GM12878 (cell line): ENCODE results near the gene PIK3R3. TPM values are rescaled to one million over a fixed set of nuclear protein-coding genes. Genes with fewer than 3 reads are reported as not detected.
A peak's percentile ranks its signal among the peaks of the same experiment; 100 is the strongest.

Experiments
- ATAC-seq: fragments of 200-7000 bp; cut with Tn5 transposase; 3 replicates; pipeline ENCODE4 v1.9.1; 2020; ENCODE audit warnings: mild to moderate bottlenecking, moderate library complexity
- BruUV-seq: library from RNA; stranded (reverse); fragments of 400-500 nt; replicated peaks from 2 replicates; lab custom pipeline; 2021; lab: Mats Ljungman, UMichigan
- CTCF ChIA-PET: fragments of 300-600 bp; sonication (Branson Sonifier 250); formaldehyde crosslinking; extraction: SDS; loops from one replicate; lab custom pipeline; 2021; ENCODE audit warnings: inconsistent platforms; lab: Yijun Ruan, JAX
- POLR2A ChIA-PET: fragments of 350-600 bp; formaldehyde crosslinking; extraction: SDS; loops from one replicate; lab custom pipeline; 2021; ENCODE audit warnings: inconsistent platforms; lab: Charles Lee
- RAD21 ChIA-PET: fragments of 300-600 bp; sonication (Branson Sonifier 250); formaldehyde crosslinking; loops from one replicate; lab custom pipeline; 2023; ENCODE audit warnings: antibody characterized with exemption; ENCODE audit not compliant: unreplicated experiment; lab: Charles Lee
- SMC1A ChIA-PET: fragments of 300-600 bp; sonication (Branson Sonifier 250); formaldehyde crosslinking; loops from one replicate; lab custom pipeline; 2023; ENCODE audit not compliant: unreplicated experiment, uncharacterized antibody; lab: Charles Lee
- DNase-seq: peaks from one replicate; pipeline ENCODE4 v3.0.0-alpha.2; 2011; ENCODE audit warnings: low read depth, low spot score
- FAIRE-seq: peaks from 3 replicates; lab custom pipeline; 2011; peaks lifted over from hg19 to GRCh38; lab: Jason Lieb, UNC
- H2AFZ ChIP-seq: 2 replicates; pipeline ENCODE4 v1.6.0; 2011; ENCODE audit warnings: low read depth, low read length, control low read depth; ENCODE audit not compliant: control insufficient read depth
- H3K27ac ChIP-seq: 2 replicates; pipeline ENCODE4 v1.5.1; 2011; ENCODE audit warnings: control low read depth; ENCODE audit not compliant: control insufficient read depth, insufficient read depth
- H3K27me3 ChIP-seq, 2 experiments: replicated peaks in 1 of 2; 2 replicates each; pipeline versions ENCODE4 v1.6.0 to v1.6.1; 2011; ENCODE audit warnings: low read length in 1 of 2; ENCODE audit not compliant: control insufficient read depth in 2 of 2, insufficient read depth in 2 of 2
- H3K36me3 ChIP-seq, 2 experiments: 2 replicates each; pipeline ENCODE4 v1.5.1; 2011; ENCODE audit warnings: low read length in 1 of 2; ENCODE audit not compliant: control insufficient read depth in 2 of 2, insufficient read depth in 2 of 2
- H3K4me1 ChIP-seq: 2 replicates; pipeline ENCODE4 v1.6.1; 2011; ENCODE audit warnings: mild to moderate bottlenecking, low read length, moderate library complexity, mixed read lengths; ENCODE audit not compliant: control insufficient read depth, insufficient read depth
- H3K4me2 ChIP-seq: 2 replicates; pipeline ENCODE4 v1.6.0; 2011; ENCODE audit warnings: control low read depth; ENCODE audit not compliant: control insufficient read depth, insufficient read depth
- H3K4me3 ChIP-seq: fragments of 200-600 bp; sonication (generic); 2 replicates; pipeline ENCODE4 v1.5.1; 2016
- H3K79me2 ChIP-seq: 2 replicates; pipeline ENCODE4 v1.6.0; 2011; ENCODE audit warnings: low read length; ENCODE audit not compliant: control insufficient read depth, insufficient read depth
- H3K9ac ChIP-seq: 2 replicates; pipeline ENCODE4 v1.8.0; 2011; ENCODE audit warnings: low read length, control low read depth, mixed read lengths; ENCODE audit not compliant: control insufficient read depth, insufficient read depth
- H3K9me3 ChIP-seq: replicated peaks from 3 replicates; pipeline ENCODE4 v1.5.1; 2011; ENCODE audit warnings: mild to moderate bottlenecking, low read length; ENCODE audit not compliant: control insufficient read depth, insufficient read depth
- H4K20me1 ChIP-seq: 2 replicates; pipeline ENCODE4 v1.6.0; 2011; ENCODE audit not compliant: control insufficient read depth, insufficient read depth
- CREM ChIP-seq: IDR thresholded peaks from 2 replicates; pipeline ENCODE4 v1.6.1; 2014; ENCODE audit warnings: antibody characterized with exemption, low read depth
- KLF5 ChIP-seq: fragments of 450-650 bp; IDR thresholded peaks from 2 replicates; pipeline ENCODE4 v1.6.1; 2014; ENCODE audit warnings: mild to moderate bottlenecking; ENCODE audit not compliant: partially characterized antibody
- PML ChIP-seq: IDR thresholded peaks from 2 replicates; pipeline ENCODE4 v1.6.1; 2012; ENCODE audit warnings: low read length, inconsistent platforms
- POU2F2 ChIP-seq: IDR thresholded peaks from 3 replicates; pipeline ENCODE4 v1.6.1; 2011; ENCODE audit warnings: low read depth, mild to moderate bottlenecking, low read length, borderline replicate concordance
- RELB ChIP-seq: fragments of 450-650 bp; IDR thresholded peaks from 2 replicates; pipeline ENCODE4 v1.6.1; 2017; ENCODE audit warnings: low read depth, mild to moderate bottlenecking, moderate library complexity
- RFX5 ChIP-seq: IDR thresholded peaks from 2 replicates; pipeline ENCODE4 v1.6.1; 2011; ENCODE audit warnings: low read depth, low read length, improper control_type of control experiment
- TARDBP ChIP-seq: IDR thresholded peaks from 2 replicates; pipeline ENCODE4 v1.6.1; 2016; ENCODE audit warnings: borderline replicate concordance
- YBX1 ChIP-seq: fragments of 450-650 bp; IDR thresholded peaks from 2 replicates; pipeline ENCODE4 v1.6.1; 2016; ENCODE audit warnings: antibody characterized with exemption
- ZBTB4 ChIP-seq: fragments of 450-650 bp; formaldehyde crosslinking; IDR thresholded peaks from 2 replicates; pipeline ENCODE4 v1.4.0; 2022; ENCODE audit warnings: mild to moderate bottlenecking, moderate library complexity
- ZBTB40 ChIP-seq: fragments of 450-650 bp; IDR thresholded peaks from 2 replicates; pipeline ENCODE4 v1.6.1; 2016; ENCODE audit warnings: mild to moderate bottlenecking, moderate library complexity, borderline replicate concordance
- WGBS: methylation state at CpG from one replicate; pipeline ENCODE4 v1.1.6; 2016; ENCODE audit warnings: low lambda C conversion rate; ENCODE audit not compliant: insufficient replicate concordance, insufficient coverage; ENCODE audit errors: missing lambda C conversion rate; 5-methylcytosine and 5-hydroxymethylcytosine counted together
- in situ Hi-C: fragments of 300-500 bp; cut with MboI; formaldehyde crosslinking; loops from 9 replicates; pipeline ENCODE4 v1.14.3; 2018; ENCODE audit warnings: mixed read lengths
- intact Hi-C: fragments of 100-400 bp; cut with micrococcal nuclease; formaldehyde crosslinking; loops from one replicate; pipeline ENCODE4 v1.14.2; 2022; ENCODE audit not compliant: unreplicated experiment
- polyA plus RNA-seq, 11 experiments: library from polyadenylated mRNA; depleted of rRNA in 4 of 11; unstranded in 6 of 11; stranded (reverse) in 5 of 11; fragments of >200 nt; fragmentation: Nextera tagmentation in 4 of 11; fragmentation: Illumina TruSeq in 1 of 11; extraction: Ambion mirVana in 4 of 11; extraction: Trizol in 1 of 11; gene quantifications; 1 replicate in 1 of 11; 2 replicates in 10 of 11; pipeline versions ENCODE4 v1.2.1 to v1.2.3, GENCODE V29; 2011 to 2016; ENCODE audit warnings: inconsistent platforms in 2 of 11, missing spikeins in 2 of 11, low read depth in 1 of 11
- total RNA-seq, 4 experiments: library from RNA; depleted of rRNA in 3 of 4; stranded (reverse); fragments of >200 nt in 3 of 4; fragmentation: Illumina TruSeq in 1 of 4; extraction: Trizol in 1 of 4; gene quantifications; 2 replicates each; pipeline versions ENCODE4 v1.2.1 to v1.2.3, GENCODE V29; 2013 to 2021
- TF ChIP-seq, protein P1 (sequence below): IDR thresholded peaks from 2 replicates; pipeline ENCODE4 v1.6.1; 2012; ENCODE audit warnings: low read depth, low read length, improper control_type of control experiment

The PIK3R3 gene
- total and polyA plus RNA-seq, 10 of the 15 experiments (the other 5 are each of a cell fraction or from before 2014, with no cell fraction given), result 4.8 to 27.0 (median 19.8) TPM

- ChIA-PET POLR2A (no interaction called here), SMC1A (interaction anchor here (0.6 to 6.1 kb wide), 11 partner anchors 13 to 493 kb away, joined by 3 to 52 read pairs (median 4); partner anchors contain the start of gene GPBP1L1), CTCF (interaction anchor here (0.6 to 17.5 kb wide), 15 partner anchors 11 to 567 kb away, joined by 3 to 293 read pairs (median 3); no protein-coding TSS in a partner anchor), RAD21 (interaction anchor here (0.6 to 4.8 kb wide), 10 partner anchors 23 to 145 kb away, joined by 3 to 63 read pairs (median 4); no protein-coding TSS in a partner anchor)
- Histone ChIP-seq H3K79me2 (no peaks in the 10 kb centered on the region), H3K4me1 (peaks cover 18% of the 10 kb centered on the region), H3K27me3 (no peaks in the 10 kb centered on the region), H2AFZ (peak overlapping the region; percentile 77), H4K20me1 (no peaks in the 10 kb centered on the region), H3K27ac (no peak overlapping the region), H3K4me2 (peak overlapping the region; percentile 40; the same call in 1 of the 2 replicates), H3K9me3 (no peaks in the 10 kb centered on the region), H3K4me3 (no peak overlapping the region), H3K36me3 (no peaks in the 10 kb centered on the region), H3K9ac (no peak overlapping the region)
- BruUV-seq, result no TSS peak
- in situ Hi-C loops (loop anchor here (5.0 kb wide), 2 partner anchors 48 to 142 kb away; no protein-coding TSS in a partner anchor), intact Hi-C loops (loop anchor here (1.0 to 10.0 kb wide), 4 partner anchors 44 to 495 kb away; partner anchors contain the start of genes GPBP1L1, PIK3R3 and TMEM69)
- DNase-seq (no peak), ATAC-seq (peak; percentile 88), FAIRE-seq (no peak)
- WGBS, result 12% methylated on average over 10 of the region's 10 CpGs
- TF ChIP-seq RFX5 (no peak), ZBTB40 (no peak), KLF5 (no peak), PML (no peak), RELB (peak; percentile 51; the same call in 1 of the 2 replicates), CREM (no peak), YBX1 (peak; percentile 88), TARDBP (no peak), POU2F2 (peak; percentile 34; the same call in 1 of the 3 replicates), ZBTB4 (no peak)
- TF ChIP-seq, protein P1, sequence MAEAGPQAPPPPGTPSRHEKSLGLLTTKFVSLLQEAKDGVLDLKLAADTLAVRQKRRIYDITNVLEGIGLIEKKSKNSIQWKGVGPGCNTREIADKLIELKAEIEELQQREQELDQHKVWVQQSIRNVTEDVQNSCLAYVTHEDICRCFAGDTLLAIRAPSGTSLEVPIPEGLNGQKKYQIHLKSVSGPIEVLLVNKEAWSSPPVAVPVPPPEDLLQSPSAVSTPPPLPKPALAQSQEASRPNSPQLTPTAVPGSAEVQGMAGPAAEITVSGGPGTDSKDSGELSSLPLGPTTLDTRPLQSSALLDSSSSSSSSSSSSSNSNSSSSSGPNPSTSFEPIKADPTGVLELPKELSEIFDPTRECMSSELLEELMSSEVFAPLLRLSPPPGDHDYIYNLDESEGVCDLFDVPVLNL, result no peak
Observed at GRCh38 chr1:46179138-46180081, 47.0 kb upstream of the PIK3R3 start.
